Dermis blood vessel endothelial cell (primary cell): ENCODE data around the gene USH2A. TPM values are rescaled to one million over a fixed set of nuclear protein-coding genes. Genes with fewer than 3 reads are reported as not detected.

Experiments
- DNase-seq: peaks from one replicate; pipeline ENCODE4 v3.0.0; 2010
- total RNA-seq: library from RNA; depleted of rRNA; stranded (reverse); fragments of >200 nt; gene quantifications from 2 replicates; pipeline ENCODE4 v1.2.3, GENCODE V29; 2014

The USH2A gene
- total RNA-seq, 1 donor from 2014 or later, result not detected

DNA sequence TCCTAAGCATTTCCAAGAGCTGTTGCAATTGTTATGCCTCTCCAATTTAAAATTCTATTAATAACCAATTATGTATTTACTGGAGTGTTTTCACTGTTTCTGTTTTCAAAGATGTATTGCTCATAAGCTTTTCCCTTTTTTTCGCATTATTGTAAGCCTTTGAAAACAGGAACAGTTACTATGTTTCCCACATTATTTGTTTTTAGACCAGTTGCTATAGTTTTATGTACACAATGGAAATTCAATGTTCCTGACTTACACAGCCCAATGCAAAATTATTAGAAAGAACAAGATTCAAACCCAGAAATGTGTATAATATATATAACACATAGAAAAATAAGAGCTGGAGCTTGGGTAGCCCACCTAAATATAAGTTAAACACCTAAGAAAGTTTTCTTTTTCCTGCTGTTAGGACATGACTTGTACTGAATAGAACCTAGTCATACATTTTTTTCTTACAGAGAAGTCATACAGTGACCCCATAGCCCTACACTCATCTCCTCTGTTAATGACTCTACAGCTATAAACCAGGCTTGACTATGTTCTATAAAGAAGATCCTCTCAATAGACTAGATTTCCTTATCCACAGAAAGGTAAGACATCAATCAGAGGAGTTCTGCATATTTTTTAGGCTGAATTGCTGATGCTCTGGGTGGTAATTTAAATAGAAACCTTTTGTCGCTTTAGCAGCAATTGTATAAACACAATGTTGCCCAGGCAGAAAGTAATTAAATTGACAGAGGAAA lies 299.6 kb downstream of the USH2A start:
- no peak for DNase-seq

DNA sequence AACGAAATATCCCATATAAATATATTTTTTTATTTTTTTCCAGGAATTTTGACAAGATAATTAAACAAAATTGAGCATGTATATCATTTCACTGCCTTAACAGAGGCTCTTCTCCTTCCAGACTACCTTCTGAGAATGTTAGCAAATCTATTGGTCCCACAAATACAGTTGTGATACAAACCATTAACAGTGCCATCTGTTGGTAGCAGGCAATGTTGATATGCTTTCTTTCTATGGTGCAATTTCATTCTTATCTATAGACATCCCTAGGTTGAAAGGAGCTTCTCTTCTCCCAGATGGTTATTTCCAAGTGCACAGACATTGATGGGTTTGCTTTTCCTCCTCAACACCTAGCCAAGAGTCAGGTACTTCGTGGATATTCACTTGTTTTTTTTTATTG lies 303.6 kb downstream of the USH2A start:
- no peak for DNase-seq

DNA sequence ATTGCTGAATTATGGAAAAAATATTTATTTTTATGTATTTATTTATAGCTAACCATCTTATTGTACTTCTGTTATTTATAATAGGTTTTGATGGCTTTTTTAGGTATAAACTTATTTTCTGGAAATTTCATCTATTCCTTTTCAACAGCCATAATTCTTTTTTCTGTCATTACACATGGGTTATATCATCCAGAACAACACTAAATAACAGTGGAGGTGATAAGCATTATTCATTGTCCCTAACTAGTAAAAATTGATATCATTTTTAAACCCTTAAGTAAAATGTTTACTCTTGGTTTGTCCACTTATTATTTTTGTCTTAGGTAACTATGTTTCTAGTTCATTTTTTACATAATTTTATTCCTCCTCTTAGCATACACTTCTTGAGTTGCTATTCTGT lies 309.1 kb downstream of the USH2A start:
- DNase-seq, result no peak

DNA sequence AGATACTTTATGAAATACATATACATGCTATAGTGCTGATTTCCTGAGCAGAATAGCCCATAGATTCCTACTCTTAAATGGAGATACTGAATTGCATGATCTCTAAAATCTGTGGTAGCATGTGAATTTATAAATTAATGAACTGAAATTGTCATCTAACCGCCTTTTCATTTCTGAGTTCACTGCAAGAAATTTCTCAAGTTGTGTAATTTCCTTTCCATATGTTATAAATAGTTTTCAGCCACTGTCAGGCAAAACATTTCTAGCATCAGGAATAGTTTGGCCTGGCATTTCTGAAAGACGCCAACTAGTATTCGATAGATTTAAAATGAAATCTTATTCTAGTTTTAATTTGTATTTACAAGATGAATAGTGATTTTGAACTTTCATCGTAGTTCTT lies 310.1 kb downstream of the USH2A start:
- DNase-seq, result no peak

GRCh38 chr1:216111842-216112241 lies 311.4 kb downstream of the USH2A start:
- DNase-seq, result no peak

DNA sequence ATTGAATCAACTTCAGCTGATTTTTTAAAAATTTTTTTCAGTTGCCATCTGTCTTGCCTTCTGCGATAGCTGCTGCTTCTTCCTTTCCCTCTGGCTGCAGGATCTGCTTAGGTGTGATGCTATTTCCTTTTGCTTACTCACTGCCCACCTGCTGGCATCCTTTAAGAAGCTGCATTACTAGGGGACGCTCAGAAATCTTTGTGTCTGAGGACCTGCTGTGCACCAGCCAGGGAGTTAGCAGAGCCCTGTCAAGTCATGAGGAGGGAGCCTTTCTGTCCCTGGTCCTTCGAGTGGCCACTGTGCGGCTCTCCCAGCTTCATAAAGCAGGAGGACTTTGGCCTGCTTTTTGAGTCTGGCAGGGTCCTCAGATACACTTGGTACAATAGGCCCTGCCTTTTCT lies 327.8 kb downstream of the USH2A start:
- DNase-seq, result no peak

- DNase-seq, result no peak
Measured at GRCh38 chr1:216090556-216090955, 332.7 kb downstream of the USH2A start.

GRCh38 chr1:216086678-216087077 lies 336.6 kb downstream of the USH2A start:
- DNase-seq, result no peak

DNA sequence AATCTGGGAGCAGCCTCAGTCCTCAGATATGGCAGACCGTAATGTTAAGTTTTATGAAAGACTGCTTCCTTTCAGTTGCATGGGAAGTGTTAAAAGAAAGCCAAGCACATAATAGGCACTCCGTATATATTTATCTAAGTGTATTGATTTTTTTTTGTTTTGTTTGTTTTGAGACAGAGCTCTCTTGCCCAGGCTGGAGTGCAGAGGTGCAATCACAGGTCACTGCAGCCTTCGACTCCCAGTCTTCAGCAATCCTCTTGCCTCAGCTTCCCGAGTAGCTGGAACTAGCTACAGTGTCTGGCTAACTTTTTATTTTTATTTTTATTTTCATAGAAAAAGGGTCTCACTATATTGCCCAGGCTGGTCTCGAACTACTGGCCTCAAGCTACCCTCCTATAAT lies 341.8 kb downstream of the USH2A start:
- no peak for DNase-seq

DNA sequence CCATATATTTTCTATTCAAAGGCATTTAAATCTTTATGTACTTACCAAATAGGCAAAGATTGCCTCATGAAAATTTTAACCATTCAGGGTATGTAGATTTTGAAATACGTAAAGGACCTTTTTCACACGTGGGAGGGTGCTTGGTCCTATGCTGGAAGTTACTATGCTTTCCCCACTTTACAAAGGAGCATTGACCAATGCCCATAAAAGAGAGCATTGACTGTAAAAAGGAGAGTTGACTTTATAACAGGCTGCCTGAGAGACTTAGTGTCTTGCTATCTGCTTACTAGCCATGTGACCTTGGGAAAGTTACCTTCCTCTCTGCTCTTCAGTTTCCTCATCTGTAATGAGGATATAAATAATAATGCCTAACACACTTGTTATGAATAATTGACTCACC lies 346.5 kb downstream of the USH2A start:
- no peak for DNase-seq

GRCh38 chr1:216075339-216075738 lies 347.9 kb downstream of the USH2A start:
- DNase-seq, result no peak

- DNase-seq, result no peak
Measured at GRCh38 chr1:216073793-216074595, 349.3 kb downstream of the USH2A start.

GRCh38 chr1:216071262-216071661 lies 352.0 kb downstream of the USH2A start:
- no peak for DNase-seq

DNA sequence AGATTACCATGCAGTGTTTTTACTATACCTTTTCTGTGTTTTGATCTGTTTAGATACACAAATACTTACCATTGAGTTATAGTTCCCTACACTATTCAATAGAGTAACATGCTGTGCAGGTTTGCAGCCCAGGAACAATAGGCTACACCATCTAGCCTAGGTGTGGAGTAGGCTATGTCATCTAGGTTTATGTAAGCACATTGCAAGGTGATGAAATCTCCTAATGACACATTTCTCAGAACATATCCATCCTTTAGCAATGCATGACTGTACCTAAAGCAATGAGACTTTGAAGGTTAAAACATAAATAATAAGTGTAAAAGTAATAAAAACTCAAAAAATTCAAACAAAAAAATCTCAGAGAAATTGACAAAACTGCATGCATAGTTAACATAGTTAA lies 358.6 kb downstream of the USH2A start:
- no peak for DNase-seq

GRCh38 chr1:216057947-216058346 lies 365.3 kb downstream of the USH2A start:
- no peak for DNase-seq

- DNase-seq, result no peak
Measured at GRCh38 chr1:216057063-216057462, 366.2 kb downstream of the USH2A start.

DNA sequence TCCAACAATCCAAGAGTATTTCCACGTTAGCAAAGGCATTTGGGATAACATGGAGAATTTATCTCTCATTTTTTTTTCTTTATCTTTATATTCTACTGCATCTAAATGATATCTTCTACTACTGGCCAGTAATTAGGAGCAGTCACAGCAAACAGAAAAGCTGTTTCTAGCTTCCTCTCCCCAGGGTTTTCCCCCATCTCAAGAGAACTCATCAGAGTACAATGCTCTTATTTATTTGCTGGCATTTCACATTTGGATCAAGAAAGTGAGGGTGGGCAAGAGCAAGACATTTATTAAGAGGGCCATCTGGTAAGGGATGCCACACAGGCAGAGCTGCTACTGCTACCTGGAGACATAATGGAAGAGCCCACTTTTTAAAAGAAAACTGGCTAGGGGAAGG lies 368.2 kb downstream of the USH2A start:
- no peak for DNase-seq

GRCh38 chr1:216054600-216054999 lies 368.6 kb downstream of the USH2A start:
- no peak for DNase-seq

DNA sequence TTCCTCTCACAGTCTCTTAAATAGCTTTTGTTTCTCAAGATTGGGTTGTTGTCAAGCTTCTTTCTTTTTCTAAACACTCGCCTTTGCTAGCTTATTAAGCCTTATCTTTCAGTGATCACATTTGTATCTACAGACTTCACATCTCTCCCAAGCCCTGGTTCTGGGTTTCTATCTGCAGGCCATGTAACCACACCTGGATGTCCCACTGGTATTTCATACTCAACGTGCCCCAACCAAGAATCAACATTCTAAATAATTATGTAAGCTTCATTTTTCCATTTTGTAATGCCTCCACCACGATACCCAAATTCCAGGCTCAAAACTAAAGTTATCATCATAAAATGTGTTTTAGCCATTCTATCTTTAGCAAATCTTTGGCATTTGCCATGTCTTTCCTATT lies 372.2 kb downstream of the USH2A start:
- no peak for DNase-seq

DNA sequence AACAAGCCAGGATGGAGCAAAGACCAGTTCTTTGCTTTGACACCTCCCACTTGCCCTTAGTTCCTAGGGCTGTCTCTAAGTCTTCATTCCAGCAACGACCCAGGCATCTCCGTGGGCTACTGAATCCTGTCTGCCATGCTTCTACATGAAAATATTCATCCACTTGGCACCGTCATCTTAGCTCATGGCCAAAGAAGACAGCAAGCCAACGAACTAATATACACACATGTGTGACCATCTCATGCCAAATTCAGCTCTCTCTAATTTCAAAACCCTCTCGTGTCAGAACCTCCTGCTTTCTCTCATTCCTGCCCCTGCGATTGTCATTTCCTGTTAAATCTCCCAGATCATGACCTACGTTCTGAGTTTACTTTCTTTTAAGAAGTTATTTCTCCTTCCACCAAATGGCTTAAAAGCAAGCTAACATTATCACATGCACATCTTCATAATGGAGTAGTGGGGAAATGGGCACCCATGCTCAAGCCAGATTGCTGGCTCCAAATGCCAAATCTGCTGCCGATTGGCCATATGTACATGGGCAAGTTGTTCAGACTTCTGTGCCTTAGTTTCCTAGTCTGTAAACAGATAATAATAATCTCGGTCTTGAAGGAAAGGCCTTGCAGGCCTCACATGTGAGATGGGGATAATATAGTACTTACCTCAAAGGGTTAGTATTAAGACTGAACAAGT lies 373.4 kb downstream of the USH2A start:
- no peak for DNase-seq

- no peak for DNase-seq
Measured at GRCh38 chr1:216047811-216048572, 375.3 kb downstream of the USH2A start.

DNA sequence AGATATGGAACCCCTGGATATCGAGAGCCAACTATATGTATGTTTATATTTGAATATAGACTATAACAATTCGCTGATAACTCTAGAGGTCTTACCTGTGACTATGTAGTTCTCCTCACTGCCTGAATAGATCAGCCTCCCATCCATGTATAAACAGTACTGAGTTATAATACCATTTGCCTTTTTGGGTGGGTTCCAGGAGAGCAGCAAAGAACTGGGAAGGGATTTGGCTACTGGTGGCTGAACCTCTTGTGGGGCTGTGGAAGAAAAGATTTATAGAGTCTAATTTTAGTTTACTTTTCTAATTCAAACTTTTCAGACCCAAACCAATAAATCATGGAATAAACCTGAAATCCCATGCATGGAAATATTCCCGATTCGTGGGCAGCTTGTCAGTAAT lies 376.9 kb downstream of the USH2A start:
- no peak for DNase-seq

DNA sequence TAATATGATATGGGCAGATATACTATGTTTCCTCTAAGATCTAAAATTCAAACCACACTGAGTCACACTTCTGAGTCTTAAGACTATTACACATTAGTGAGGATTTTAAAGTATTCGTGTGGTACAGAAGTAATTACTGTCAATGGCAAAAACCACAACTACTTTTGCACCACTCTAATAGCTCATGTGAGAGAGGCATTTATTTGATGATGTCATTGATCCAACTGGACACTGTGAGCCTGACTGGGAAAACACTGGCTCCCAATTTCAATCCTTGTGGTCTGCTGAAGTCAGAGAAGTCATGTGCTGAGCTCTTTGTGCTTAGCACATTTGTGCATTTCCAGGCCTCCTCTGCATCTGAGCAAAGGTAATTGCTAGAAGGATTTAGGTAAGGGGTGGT lies 377.8 kb downstream of the USH2A start:
- DNase-seq, result no peak
